Tibial nerve (tissue), 4 donors: ENCODE results near the gene NPM1. TPM values are rescaled to one million over a fixed set of nuclear protein-coding genes. Genes with fewer than 3 reads are reported as not detected.

Source experiments
- DNase-seq, 2 donors: peaks; one replicate each; pipeline ENCODE4 v3.0.0-alpha.2; 2019; ENCODE audit warnings: low spot score in 2 of 2
- H3K27ac ChIP-seq, 4 donors: fragments of 200-600 bp; sonication (generic) in 3 of 4; one replicate each; pipeline ENCODE4 v1.5.1; 2017 to 2019; ENCODE audit warnings: mild to moderate bottlenecking in 1 of 4
- H3K27me3 ChIP-seq, 2 donors: fragments of 200-600 bp; sonication (generic) in 1 of 2; one replicate each; pipeline versions ENCODE4 v1.5.1 to v1.6.0; 2017 to 2019
- H3K36me3 ChIP-seq, 3 donors: fragments of 200-600 bp; sonication (generic); one replicate each; pipeline ENCODE4 v1.5.1; 2018 to 2019
- H3K4me1 ChIP-seq, 4 donors: fragments of 200-600 bp; sonication (generic) in 3 of 4; one replicate each; pipeline ENCODE4 v1.5.1; 2017 to 2019
- H3K4me3 ChIP-seq, 4 donors: fragments of 200-600 bp; sonication (generic) in 3 of 4; one replicate each; pipeline ENCODE4 v1.5.1; 2017 to 2019; ENCODE audit warnings: mild to moderate bottlenecking in 1 of 4, moderate library complexity in 1 of 4
- H3K9me3 ChIP-seq, 4 donors: fragments of 200-600 bp; sonication (generic) in 3 of 4; one replicate each; pipeline ENCODE4 v1.5.1; 2017 to 2019
- EP300 ChIP-seq, 2 donors: sonication (generic); formaldehyde crosslinking; IDR thresholded peaks; one replicate each; pipeline ENCODE4 v1.6.1; 2017; ENCODE audit warnings: antibody characterized with exemption in 2 of 2, mild to moderate bottlenecking in 1 of 2
- POLR2A ChIP-seq, 2 donors: fragments of 450-650 bp; IDR thresholded peaks; one replicate each; pipeline ENCODE4 v1.6.1; 2017; ENCODE audit warnings: antibody characterized with exemption in 2 of 2, mild to moderate bottlenecking in 2 of 2, moderate library complexity in 2 of 2
- WGBS, 2 donors: methylation state at CpG; one replicate each; pipeline ENCODE4 v1.1.5; 2018; 5-methylcytosine and 5-hydroxymethylcytosine counted together
- total RNA-seq, 4 donors: library from RNA; depleted of rRNA; stranded (reverse); fragments of >200 nt; gene quantifications; one replicate each; pipeline ENCODE4 v1.1.0, GENCODE V29; 2016
- TF ChIP-seq, protein P1 (sequence below), 5 experiments: fragments of 200-600 bp in 3 of 5; fragments of 450-650 bp in 2 of 5; sonication (generic) in 3 of 5; IDR thresholded peaks; one replicate each; pipeline ENCODE4 v1.5.1; 2016 to 2019; ENCODE audit warnings: antibody characterized with exemption in 5 of 5, mild to moderate bottlenecking in 3 of 5, moderate library complexity in 2 of 5

Gene NPM1
- total RNA-seq, 4 donors from 2014 or later: 422 to 496 (median 444) TPM

- no peaks in the 10 kb centered on the region for H3K9me3 ChIP-seq
- H3K4me3 ChIP-seq: peak within 1 kb of the TSS; percentile 28 to 56 (median 32)
- peaks cover 0 to 5% of the 10 kb centered on the region in 2 donors for H3K27me3 ChIP-seq
- peaks cover 0 to 33% (median 16%) of the 10 kb centered on the region in 4 donors for H3K4me1 ChIP-seq
- peak in 1 of 2 donors; percentile 23 for DNase-seq
- WGBS, 2 donors: 0 to 2% methylated on average over 21 to 30 of the region's 74 CpGs
- peak within 1 kb of the TSS in 2 of 4 donors; percentile 17 to 76 for H3K27ac ChIP-seq
- no peak for TF ChIP-seq EP300 (IDR thresholded peaks at IDR 0.05)
- TF ChIP-seq POLR2A (IDR thresholded peaks at IDR 0.05): no peak
- TF ChIP-seq, protein P1, sequence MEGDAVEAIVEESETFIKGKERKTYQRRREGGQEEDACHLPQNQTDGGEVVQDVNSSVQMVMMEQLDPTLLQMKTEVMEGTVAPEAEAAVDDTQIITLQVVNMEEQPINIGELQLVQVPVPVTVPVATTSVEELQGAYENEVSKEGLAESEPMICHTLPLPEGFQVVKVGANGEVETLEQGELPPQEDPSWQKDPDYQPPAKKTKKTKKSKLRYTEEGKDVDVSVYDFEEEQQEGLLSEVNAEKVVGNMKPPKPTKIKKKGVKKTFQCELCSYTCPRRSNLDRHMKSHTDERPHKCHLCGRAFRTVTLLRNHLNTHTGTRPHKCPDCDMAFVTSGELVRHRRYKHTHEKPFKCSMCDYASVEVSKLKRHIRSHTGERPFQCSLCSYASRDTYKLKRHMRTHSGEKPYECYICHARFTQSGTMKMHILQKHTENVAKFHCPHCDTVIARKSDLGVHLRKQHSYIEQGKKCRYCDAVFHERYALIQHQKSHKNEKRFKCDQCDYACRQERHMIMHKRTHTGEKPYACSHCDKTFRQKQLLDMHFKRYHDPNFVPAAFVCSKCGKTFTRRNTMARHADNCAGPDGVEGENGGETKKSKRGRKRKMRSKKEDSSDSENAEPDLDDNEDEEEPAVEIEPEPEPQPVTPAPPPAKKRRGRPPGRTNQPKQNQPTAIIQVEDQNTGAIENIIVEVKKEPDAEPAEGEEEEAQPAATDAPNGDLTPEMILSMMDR (IDR thresholded peaks at IDR 0.05): peak in 2 of 5 experiments; percentile 30 to 37
- H3K36me3 ChIP-seq: peaks cover 0 to 5% (median 0%) of the 10 kb centered on the region in 3 donors
Observed at GRCh38 chr5:171418982-171419687, 31.5 kb downstream of the NPM1 start, which contains the start of gene FGF18. Gene FGF18, plus strand, starts transcription at chr5:171419647. Its CDS starts 553 bp downstream, at chr5:171420200.

DNA sequence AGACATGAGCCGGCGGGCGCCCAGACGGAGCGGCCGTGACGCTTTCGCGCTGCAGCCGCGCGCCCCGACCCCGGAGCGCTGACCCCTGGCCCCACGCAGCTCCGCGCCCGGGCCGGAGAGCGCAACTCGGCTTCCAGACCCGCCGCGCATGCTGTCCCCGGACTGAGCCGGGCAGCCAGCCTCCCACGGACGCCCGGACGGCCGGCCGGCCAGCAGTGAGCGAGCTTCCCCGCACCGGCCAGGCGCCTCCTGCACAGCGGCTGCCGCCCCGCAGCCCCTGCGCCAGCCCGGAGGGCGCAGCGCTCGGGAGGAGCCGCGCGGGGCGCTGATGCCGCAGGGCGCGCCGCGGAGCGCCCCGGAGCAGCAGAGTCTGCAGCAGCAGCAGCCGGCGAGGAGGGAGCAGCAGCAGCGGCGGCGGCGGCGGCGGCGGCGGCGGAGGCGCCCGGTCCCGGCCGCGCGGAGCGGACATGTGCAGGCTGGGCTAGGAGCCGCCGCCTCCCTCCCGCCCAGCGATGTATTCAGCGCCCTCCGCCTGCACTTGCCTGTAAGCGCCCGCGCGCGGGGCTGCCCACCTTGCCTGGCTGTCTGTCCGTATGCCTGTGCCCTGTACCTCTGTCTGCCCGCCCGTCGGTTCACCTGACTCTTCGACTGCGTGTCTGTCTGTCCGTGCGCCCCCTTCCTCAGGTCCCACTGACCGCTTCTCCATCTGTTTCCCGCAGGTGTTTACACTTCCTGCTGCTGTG is 32.2 kb downstream of the NPM1 start:
- H3K4me3 ChIP-seq: peak overlapping the region; percentile 28 to 56 (median 32)
- TF ChIP-seq EP300 (IDR thresholded peaks at IDR 0.05): no peak
- H3K4me1 ChIP-seq: peaks cover 0 to 33% (median 16%) of the 10 kb centered on the region in 4 donors
- peak overlapping the region in 2 of 4 donors; percentile 0 to 76 for H3K27ac ChIP-seq
- H3K27me3 ChIP-seq: peaks cover 0 to 5% of the 10 kb centered on the region in 2 donors
- no peaks in the 10 kb centered on the region for H3K9me3 ChIP-seq
- H3K36me3 ChIP-seq: no peaks in the 10 kb centered on the region
- no peak for DNase-seq
- WGBS, 2 donors: 0% methylated on average over 15 to 24 of the region's 95 CpGs

- no peaks in the 10 kb centered on the region for H3K9me3 ChIP-seq
- peaks cover 0 to 30% (median 16%) of the 10 kb centered on the region in 4 donors for H3K4me1 ChIP-seq
- peak overlapping the region; percentile 28 to 56 (median 32) for H3K4me3 ChIP-seq
- H3K36me3 ChIP-seq: no peaks in the 10 kb centered on the region
- peak; percentile 69 to 79 for DNase-seq
- WGBS, 2 donors: 1 to 2% methylated on average over 36 to 45 of the region's 65 CpGs
- H3K27ac ChIP-seq: peak overlapping the region in 2 of 4 donors; percentile 0 to 76
- peak in 1 of 2 donors; percentile 14 for TF ChIP-seq EP300 (IDR thresholded peaks at IDR 0.05)
- TF ChIP-seq POLR2A (IDR thresholded peaks at IDR 0.05): no peak
- TF ChIP-seq, protein P1 (IDR thresholded peaks at IDR 0.05): no peak
- H3K27me3 ChIP-seq: peaks cover 0 to 5% of the 10 kb centered on the region in 2 donors
Observed at GRCh38 chr5:171420431-171421241, 33.0 kb downstream of the NPM1 start.

DNA sequence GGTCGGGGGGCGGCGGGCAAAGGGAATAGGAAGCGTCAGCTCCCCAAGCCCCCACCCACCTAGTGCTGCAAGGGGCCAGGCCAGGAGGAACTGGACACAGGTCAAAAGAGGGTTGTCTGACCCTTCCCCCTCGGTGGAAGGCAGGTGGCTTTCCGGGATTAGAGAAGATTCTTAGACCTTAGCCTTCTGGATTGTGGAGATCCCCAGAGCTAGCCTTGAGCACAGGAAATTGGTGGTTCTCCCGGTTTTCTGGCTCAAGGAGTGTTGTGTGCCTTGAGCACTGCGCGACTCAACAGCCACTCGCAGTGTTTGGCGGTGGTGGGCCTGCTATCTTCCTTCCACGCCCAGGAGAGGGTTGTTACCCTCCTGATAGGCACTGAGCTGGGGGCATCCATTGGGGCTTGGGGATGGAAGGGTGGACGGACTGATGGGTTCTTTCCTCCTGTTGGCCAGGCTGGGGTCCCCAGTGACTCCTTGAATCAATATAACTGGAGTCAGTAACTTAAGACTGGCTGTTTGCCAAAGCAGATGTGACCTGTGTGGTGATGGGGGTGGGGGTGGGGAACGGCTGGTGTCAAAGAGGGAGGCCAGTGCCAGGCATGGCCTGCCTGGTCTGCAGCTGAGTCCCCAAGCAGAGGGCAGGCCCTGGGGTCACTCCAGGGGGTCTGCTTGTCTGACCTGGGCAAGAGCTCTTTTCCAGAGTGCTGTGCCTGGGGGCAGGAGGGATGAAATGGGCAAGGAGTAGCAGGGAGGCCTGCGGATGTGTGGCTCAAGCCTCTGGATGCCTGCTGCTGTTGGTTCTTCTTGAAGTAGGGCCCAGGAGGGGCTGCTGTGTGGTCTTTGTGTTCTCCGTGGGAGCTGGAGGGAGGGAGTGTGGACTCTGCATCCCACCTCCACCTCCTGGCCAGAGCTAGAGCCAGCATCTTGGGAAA is 33.9 kb downstream of the NPM1 start:
- H3K27ac ChIP-seq: peak overlapping the region in 1 of 4 donors; percentile 76
- no peak for TF ChIP-seq EP300 (IDR thresholded peaks at IDR 0.05)
- TF ChIP-seq POLR2A (IDR thresholded peaks at IDR 0.05): no peak
- TF ChIP-seq, protein P1 (IDR thresholded peaks at IDR 0.05): no peak

More for the DNA sequence above, 33.9 kb downstream of the NPM1 start:
- Histone ChIP-seq H3K4me3 (peak overlapping the region in 1 of 4 donors; percentile 56), H3K36me3 (no peaks in the 10 kb centered on the region), H3K9me3 (no peaks in the 10 kb centered on the region), H3K27me3 (peaks cover 0 to 5% of the 10 kb centered on the region in 2 donors), H3K4me1 (peaks cover 0 to 30% (median 16%) of the 10 kb centered on the region in 4 donors)
- DNase-seq: no peak
- 48 to 59% methylated on average over 14 to 16 of the region's 16 CpGs for WGBS, 2 donors
